MM.1S (cell line): Measurements from ENCODE around the gene BTBD17.
A peak's percentile ranks its signal among the peaks of the same experiment; 100 is the strongest.

Experiments
- DNase-seq: peaks from one replicate; pipeline ENCODE4 v3.0.0-alpha.2; 2015
- H2AFZ ChIP-seq: fragments of 300-600 bp; sonication (generic); 2 replicates; pipeline ENCODE4 v1.6.0; 2016; ENCODE audit warnings: antibody characterized with exemption, low read length
- H3F3A ChIP-seq: fragments of 300-600 bp; sonication (generic); 2 replicates; pipeline ENCODE4 v1.6.1; 2016; ENCODE audit warnings: mild to moderate bottlenecking, antibody characterized with exemption, low read length, moderate library complexity, mixed read lengths; ENCODE audit not compliant: insufficient read depth
- H3K27ac ChIP-seq: fragments of 300-600 bp; sonication (generic); 2 replicates; pipeline ENCODE4 v1.5.1; 2016; ENCODE audit warnings: mild to moderate bottlenecking, low read length
- H3K27me3 ChIP-seq: fragments of 300-600 bp; sonication (generic); replicated peaks from 2 replicates; pipeline ENCODE4 v1.6.0; 2016; ENCODE audit warnings: low read length; ENCODE audit not compliant: insufficient read depth
- H3K36me3 ChIP-seq: fragments of 300-600 bp; sonication (generic); replicated peaks from 2 replicates; pipeline ENCODE4 v1.6.1; 2016; ENCODE audit warnings: mild to moderate bottlenecking, low read length, mixed read lengths; ENCODE audit not compliant: insufficient read depth
- H3K4me1 ChIP-seq: fragments of 300-600 bp; sonication (generic); 2 replicates; pipeline ENCODE4 v1.6.1; 2016; ENCODE audit warnings: low read length, mixed read lengths
- H3K4me2 ChIP-seq: fragments of 300-600 bp; sonication (generic); 2 replicates; pipeline ENCODE4 v1.6.0; 2016; ENCODE audit warnings: low read depth, low read length
- H3K4me3 ChIP-seq: fragments of 300-600 bp; sonication (generic); 2 replicates; pipeline ENCODE4 v1.5.1; 2016; ENCODE audit warnings: low read length, mixed read lengths
- H3K79me2 ChIP-seq: fragments of 300-600 bp; sonication (generic); 2 replicates; pipeline ENCODE4 v1.6.1; 2016; ENCODE audit warnings: mixed run types, low read length, mixed read lengths
- H3K9ac ChIP-seq: fragments of 300-600 bp; sonication (generic); 2 replicates; pipeline ENCODE4 v1.6.1; 2016; ENCODE audit warnings: low read length, mixed read lengths
- H3K9me2 ChIP-seq: fragments of 300-600 bp; sonication (generic); replicated peaks from 2 replicates; pipeline ENCODE4 v1.6.1; 2016; ENCODE audit warnings: mild to moderate bottlenecking, low read length, mixed read lengths; ENCODE audit not compliant: insufficient read depth
- H3K9me3 ChIP-seq: fragments of 300-600 bp; sonication (generic); replicated peaks from 2 replicates; pipeline ENCODE4 v1.6.1; 2016; ENCODE audit warnings: mild to moderate bottlenecking, low read length, mixed read lengths; ENCODE audit not compliant: insufficient read depth
- H4K20me1 ChIP-seq: fragments of 300-600 bp; sonication (generic); 2 replicates; pipeline ENCODE4 v1.6.1; 2016; ENCODE audit warnings: mild to moderate bottlenecking, low read length, moderate library complexity, mixed read lengths; ENCODE audit not compliant: insufficient read depth
- EZH2 ChIP-seq: fragments of 300-600 bp; sonication (generic); optimal IDR thresholded peaks from 2 replicates; pipeline ENCODE3; 2017; ENCODE audit warnings: low read depth, mild to moderate bottlenecking, antibody characterized with exemption, low read length, mixed read lengths
- EZH2phosphoT487 ChIP-seq: fragments of 300-600 bp; sonication (generic); IDR thresholded peaks from 2 replicates; pipeline ENCODE4 v1.6.1; 2018; ENCODE audit warnings: antibody characterized with exemption, low read length
- TF ChIP-seq, protein P1 (sequence below): fragments of 300-600 bp; sonication (generic); IDR thresholded peaks from 2 replicates; pipeline ENCODE4 v1.5.1; 2016; ENCODE audit warnings: antibody characterized with exemption, low read length, mixed read lengths

The BTBD17 gene

DNA sequence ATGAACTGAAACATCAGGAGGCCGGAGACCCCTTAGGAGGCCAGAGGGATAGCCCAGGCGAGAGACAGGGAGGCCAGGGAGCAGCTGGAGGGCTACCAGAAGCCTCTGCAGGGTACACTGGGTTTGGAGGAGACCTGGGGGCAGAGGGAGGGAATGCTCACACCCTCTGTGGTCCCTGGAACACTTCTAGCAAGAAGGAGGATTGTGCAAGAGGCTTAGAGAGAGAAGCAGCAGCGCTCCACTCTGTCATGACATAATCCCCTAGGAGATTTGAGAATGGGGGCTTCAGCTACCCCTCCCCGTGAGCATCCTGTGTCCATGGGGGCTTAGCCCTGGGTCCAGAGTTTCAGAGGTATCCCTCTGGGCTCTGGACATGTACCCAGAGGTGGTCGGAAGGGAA lies 21.5 kb upstream of the BTBD17 start:
- Histone ChIP-seq H3K4me2 (no peak overlapping the region), H2AFZ (no peak overlapping the region), H3K79me2 (no peaks in the 10 kb centered on the region), H3K9me2 (no peaks in the 10 kb centered on the region), H3K4me1 (no peaks in the 10 kb centered on the region), H4K20me1 (no peaks in the 10 kb centered on the region), H3K4me3 (no peak overlapping the region), H3F3A (no peaks in the 10 kb centered on the region), H3K27me3 (peaks cover 85% of the 10 kb centered on the region), H3K9ac (no peak overlapping the region), H3K36me3 (no peaks in the 10 kb centered on the region), H3K9me3 (no peaks in the 10 kb centered on the region), H3K27ac (no peak overlapping the region)
- DNase-seq: no peak
- TF ChIP-seq, protein P1, sequence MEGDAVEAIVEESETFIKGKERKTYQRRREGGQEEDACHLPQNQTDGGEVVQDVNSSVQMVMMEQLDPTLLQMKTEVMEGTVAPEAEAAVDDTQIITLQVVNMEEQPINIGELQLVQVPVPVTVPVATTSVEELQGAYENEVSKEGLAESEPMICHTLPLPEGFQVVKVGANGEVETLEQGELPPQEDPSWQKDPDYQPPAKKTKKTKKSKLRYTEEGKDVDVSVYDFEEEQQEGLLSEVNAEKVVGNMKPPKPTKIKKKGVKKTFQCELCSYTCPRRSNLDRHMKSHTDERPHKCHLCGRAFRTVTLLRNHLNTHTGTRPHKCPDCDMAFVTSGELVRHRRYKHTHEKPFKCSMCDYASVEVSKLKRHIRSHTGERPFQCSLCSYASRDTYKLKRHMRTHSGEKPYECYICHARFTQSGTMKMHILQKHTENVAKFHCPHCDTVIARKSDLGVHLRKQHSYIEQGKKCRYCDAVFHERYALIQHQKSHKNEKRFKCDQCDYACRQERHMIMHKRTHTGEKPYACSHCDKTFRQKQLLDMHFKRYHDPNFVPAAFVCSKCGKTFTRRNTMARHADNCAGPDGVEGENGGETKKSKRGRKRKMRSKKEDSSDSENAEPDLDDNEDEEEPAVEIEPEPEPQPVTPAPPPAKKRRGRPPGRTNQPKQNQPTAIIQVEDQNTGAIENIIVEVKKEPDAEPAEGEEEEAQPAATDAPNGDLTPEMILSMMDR: no peak
- TF ChIP-seq EZH2phosphoT487: no peak
- no peak for TF ChIP-seq EZH2

DNA sequence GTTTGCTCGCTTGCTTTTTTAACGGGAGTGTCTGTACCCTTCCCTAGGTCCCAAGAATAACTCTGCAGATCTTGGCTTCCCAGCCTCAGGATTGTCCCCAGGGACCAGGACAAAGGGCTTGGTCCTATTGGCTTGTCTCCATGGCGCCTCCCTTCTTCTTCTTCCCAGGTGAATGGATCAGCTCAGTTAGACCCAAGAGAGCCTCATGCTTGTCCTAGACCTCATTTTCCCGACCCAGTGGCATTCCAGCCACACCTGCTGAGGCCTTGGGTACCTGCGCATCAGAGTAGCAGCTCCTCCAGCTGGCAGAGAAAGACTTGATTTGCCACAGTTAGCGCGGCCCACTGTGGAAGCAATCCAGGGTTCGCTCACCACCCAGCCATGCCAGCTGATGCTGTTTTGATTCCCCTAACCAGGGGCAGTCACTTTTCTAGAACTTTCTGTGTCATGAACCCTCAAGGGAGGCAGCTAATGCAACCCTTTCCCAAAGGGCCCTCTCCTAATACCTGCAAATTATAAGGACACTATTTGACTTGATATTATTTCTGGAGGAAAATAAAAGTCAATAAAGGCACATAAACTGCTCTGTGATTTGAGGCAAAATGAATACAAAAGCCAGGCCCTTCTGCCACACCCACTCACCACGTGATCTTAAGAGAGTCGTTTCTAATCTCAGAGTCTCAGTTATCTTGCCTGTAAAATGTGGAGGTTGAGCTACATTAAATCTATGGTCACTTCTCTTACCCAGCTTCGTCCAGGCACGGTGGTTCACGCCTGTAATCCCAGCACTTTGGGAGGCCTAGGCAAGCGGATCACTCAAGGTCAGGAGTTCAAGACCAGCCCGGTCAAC lies 19.5 kb upstream of the BTBD17 start:
- no peaks in the 10 kb centered on the region for H3K36me3 ChIP-seq
- H3K4me2 ChIP-seq: no peak overlapping the region
- peaks cover 85% of the 10 kb centered on the region for H3K27me3 ChIP-seq

DNA sequence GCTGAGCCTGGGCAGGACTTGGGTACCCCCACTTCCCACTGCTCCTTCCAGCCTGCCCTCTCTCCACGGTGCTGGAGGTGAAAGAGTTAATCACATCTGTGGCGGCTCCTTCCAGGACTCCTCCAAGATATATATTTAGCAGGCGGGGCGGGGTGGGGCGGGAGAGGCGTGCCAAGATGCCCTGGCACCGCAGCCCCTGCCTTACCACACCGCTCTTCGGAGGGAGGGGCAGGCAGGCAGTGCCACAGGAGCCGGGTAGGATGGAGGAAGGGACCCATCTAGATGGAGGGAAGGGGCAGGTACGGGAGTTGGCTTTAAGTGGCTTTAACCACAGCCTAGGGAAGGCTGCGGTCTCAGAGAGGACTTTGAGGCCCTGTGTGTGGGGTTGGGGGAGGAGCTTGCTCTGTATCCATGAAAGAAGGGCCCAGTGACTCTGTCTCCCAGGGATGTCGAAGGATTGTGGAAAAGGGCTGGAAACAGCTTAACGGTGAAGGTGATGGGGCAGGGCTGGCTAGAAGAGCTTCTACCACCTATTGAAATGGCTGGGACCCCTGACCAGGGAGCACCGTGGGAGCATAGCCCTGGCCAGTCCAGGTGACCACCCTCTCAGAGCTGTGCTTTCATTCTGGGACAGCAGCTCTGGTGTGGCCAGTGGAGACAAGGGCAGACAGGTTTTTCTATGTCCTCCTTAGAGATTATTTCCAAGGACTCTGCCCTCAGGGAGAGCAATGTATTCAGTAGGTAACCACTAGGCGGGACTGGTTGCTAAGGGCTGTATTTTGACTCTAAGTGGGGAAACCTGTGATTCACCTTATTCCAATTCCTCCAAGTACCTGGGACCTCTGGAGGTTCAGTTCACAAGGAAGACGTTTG lies 18.7 kb upstream of the BTBD17 start:
- H3K9me2 ChIP-seq: no peaks in the 10 kb centered on the region
- H3K36me3 ChIP-seq: no peaks in the 10 kb centered on the region
- H4K20me1 ChIP-seq: no peaks in the 10 kb centered on the region
- peak overlapping the region; percentile 67; the same call in 1 of the 2 replicates for H3K4me2 ChIP-seq
- no peak overlapping the region for H3K27ac ChIP-seq
- TF ChIP-seq EZH2phosphoT487 (no peak), EZH2 (no peak)
- TF ChIP-seq, protein P1: no peak
- no peaks in the 10 kb centered on the region for H3F3A ChIP-seq
- no peak overlapping the region for H3K4me3 ChIP-seq
- H3K27me3 ChIP-seq: peaks cover 87% of the 10 kb centered on the region
- DNase-seq: no peak
- H3K79me2 ChIP-seq: no peaks in the 10 kb centered on the region
- 0 out of 2 replicates have a peak overlapping the region, but pooled peaks have one; percentile 33 for H2AFZ ChIP-seq
- no peak overlapping the region for H3K9ac ChIP-seq
- no peaks in the 10 kb centered on the region for H3K4me1 ChIP-seq
- no peaks in the 10 kb centered on the region for H3K9me3 ChIP-seq

More for the DNA sequence above, 19.5 kb upstream of the BTBD17 start:
- Histone ChIP-seq H4K20me1 (no peaks in the 10 kb centered on the region), H3K4me3 (no peak overlapping the region), H3K4me1 (no peaks in the 10 kb centered on the region), H3K9ac (no peak overlapping the region), H3K9me3 (no peaks in the 10 kb centered on the region), H2AFZ (no peak overlapping the region), H3K9me2 (no peaks in the 10 kb centered on the region), H3K27ac (no peak overlapping the region), H3F3A (no peaks in the 10 kb centered on the region), H3K79me2 (no peaks in the 10 kb centered on the region)
- no peak for DNase-seq
- TF ChIP-seq EZH2phosphoT487: no peak
- no peak for TF ChIP-seq EZH2
- TF ChIP-seq, protein P1: no peak
